Thyroid gland (tissue), 4 donors: ENCODE results near the gene RNF17. TPM values are rescaled to one million over a fixed set of nuclear protein-coding genes. Genes with fewer than 3 reads are reported as not detected.
A peak's percentile ranks its signal among the peaks of the same experiment; 100 is the strongest.
"Not testable (repeated sequence)": the region's sequence is repeated elsewhere in the genome, so short reads cannot be mapped to it uniquely, and the experiment has no call there.

Experiments used
- DNase-seq, 2 donors: peaks; one replicate each; pipeline ENCODE4 v3.0.0-alpha.2; 2019
- H3K27ac ChIP-seq, 3 donors: fragments of 200-600 bp; sonication (generic); 1 replicate in 2 of 3; 2 replicates in 1 of 3; pipeline ENCODE4 v1.5.1; 2016 to 2019; ENCODE audit warnings: mild to moderate bottlenecking in 1 of 3, moderate library complexity in 1 of 3
- H3K27me3 ChIP-seq: fragments of 200-600 bp; sonication (generic); one replicate; pipeline ENCODE4 v1.5.1; 2019
- H3K36me3 ChIP-seq, 2 donors: fragments of 200-600 bp; sonication (generic); one replicate each; pipeline ENCODE4 v1.5.1; 2016 to 2019
- H3K4me1 ChIP-seq, 2 donors: fragments of 200-600 bp; sonication (generic); one replicate each; pipeline ENCODE4 v1.5.1; 2017 to 2019
- H3K4me3 ChIP-seq, 3 donors: fragments of 200-600 bp; sonication (generic); replicated peaks in 1 of 3; 1 replicate in 2 of 3; 2 replicates in 1 of 3; pipeline ENCODE4 v1.5.1; 2016; ENCODE audit warnings: mild to moderate bottlenecking in 1 of 3
- H3K9me3 ChIP-seq: fragments of 200-600 bp; sonication (generic); one replicate; pipeline ENCODE4 v1.5.1; 2017
- POLR2A ChIP-seq, 2 donors: fragments of 450-650 bp; IDR thresholded peaks; one replicate each; pipeline ENCODE4 v1.6.1; 2017; ENCODE audit warnings: antibody characterized with exemption in 2 of 2, mild to moderate bottlenecking in 2 of 2, moderate library complexity in 1 of 2
- WGBS, 2 donors: methylation state at CpG; one replicate each; pipeline ENCODE4 v1.1.5; 2017; 5-methylcytosine and 5-hydroxymethylcytosine counted together
- intact Hi-C: fragments of 100-400 bp; cut with DNase I; formaldehyde crosslinking; loops from one replicate; pipeline ENCODE4 v1.15.1; 2023
- total RNA-seq, 4 donors: library from RNA; depleted of rRNA; stranded (reverse); fragments of >200 nt; gene quantifications; one replicate each; pipeline ENCODE4 v1.2.3, GENCODE V29; 2016
- TF ChIP-seq, protein P1 (sequence below), 6 experiments: fragments of 200-600 bp in 3 of 6; fragments of 450-650 bp in 3 of 6; sonication (generic) in 3 of 6; IDR thresholded peaks; one replicate each; pipeline ENCODE4 v1.5.1; 2016 to 2019; ENCODE audit warnings: antibody characterized with exemption in 6 of 6, mild to moderate bottlenecking in 2 of 6, inconsistent platforms in 1 of 6, moderate library complexity in 1 of 6

Gene RNF17
- total RNA-seq, 4 donors from 2014 or later = 0.11 to 0.83 (median 0.13) TPM; not detected in 1

DNA sequence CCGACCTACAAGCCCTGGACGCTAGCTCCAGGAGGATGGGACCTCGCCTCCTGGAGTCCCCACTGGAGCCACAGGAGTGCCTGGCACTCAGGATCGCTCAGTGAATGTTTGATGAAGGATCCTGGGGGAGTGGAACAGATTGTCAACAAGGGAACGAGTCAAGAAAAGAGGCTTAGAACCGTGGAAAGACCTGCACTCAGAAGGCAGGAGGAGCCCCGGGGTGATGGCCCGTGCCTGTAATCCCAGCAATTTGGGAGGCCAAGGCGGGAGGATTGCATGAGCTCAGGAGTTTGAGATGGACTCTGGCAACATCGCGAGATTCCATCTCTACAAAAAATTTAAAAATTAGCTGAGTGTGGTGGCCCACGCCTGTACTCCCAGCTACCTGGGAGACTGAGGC, 44.8 kb upstream of the RNF17 start:
- no peak overlapping the region for H3K4me3 ChIP-seq
- no peaks in the 10 kb centered on the region for H3K36me3 ChIP-seq
- WGBS, 2 donors = 82 to 87% methylated on average over 12 of the region's 12 CpGs
- no peaks in the 10 kb centered on the region for H3K9me3 ChIP-seq
- no peak overlapping the region for H3K27ac ChIP-seq
- intact Hi-C loops = no loop called here
- DNase-seq = no peak
- no peak for TF ChIP-seq POLR2A (IDR thresholded peaks at IDR 0.05)
- TF ChIP-seq, protein P1, sequence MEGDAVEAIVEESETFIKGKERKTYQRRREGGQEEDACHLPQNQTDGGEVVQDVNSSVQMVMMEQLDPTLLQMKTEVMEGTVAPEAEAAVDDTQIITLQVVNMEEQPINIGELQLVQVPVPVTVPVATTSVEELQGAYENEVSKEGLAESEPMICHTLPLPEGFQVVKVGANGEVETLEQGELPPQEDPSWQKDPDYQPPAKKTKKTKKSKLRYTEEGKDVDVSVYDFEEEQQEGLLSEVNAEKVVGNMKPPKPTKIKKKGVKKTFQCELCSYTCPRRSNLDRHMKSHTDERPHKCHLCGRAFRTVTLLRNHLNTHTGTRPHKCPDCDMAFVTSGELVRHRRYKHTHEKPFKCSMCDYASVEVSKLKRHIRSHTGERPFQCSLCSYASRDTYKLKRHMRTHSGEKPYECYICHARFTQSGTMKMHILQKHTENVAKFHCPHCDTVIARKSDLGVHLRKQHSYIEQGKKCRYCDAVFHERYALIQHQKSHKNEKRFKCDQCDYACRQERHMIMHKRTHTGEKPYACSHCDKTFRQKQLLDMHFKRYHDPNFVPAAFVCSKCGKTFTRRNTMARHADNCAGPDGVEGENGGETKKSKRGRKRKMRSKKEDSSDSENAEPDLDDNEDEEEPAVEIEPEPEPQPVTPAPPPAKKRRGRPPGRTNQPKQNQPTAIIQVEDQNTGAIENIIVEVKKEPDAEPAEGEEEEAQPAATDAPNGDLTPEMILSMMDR (IDR thresholded peaks at IDR 0.05) = no peak
- H3K27me3 ChIP-seq = no peaks in the 10 kb centered on the region
- H3K4me1 ChIP-seq = no peaks in the 10 kb centered on the region

DNA sequence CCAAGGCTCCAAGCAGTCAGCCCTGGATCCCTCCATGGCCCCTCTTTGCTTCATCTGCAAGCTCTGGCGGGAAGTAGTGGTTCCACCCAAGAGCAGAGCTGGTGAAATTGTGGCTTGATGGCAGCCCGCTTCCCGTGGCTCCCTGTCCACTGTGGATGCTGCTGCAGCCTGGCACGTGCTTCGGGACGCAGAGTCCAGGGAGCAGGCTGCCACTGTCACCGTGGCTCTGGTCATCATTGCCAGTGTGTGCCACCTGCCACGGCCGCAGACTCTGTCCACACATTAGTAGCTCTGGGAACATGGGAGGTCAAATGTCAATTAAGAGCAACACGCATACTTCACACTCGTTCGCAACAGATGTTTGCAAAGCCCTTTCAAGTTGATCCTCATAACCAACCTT, 40.8 kb upstream of the RNF17 start:
- Histone ChIP-seq H3K27ac (no peak overlapping the region), H3K27me3 (no peaks in the 10 kb centered on the region), H3K9me3 (no peaks in the 10 kb centered on the region), H3K36me3 (no peaks in the 10 kb centered on the region), H3K4me3 (no peak overlapping the region), H3K4me1 (no peaks in the 10 kb centered on the region)
- no peak for DNase-seq
- TF ChIP-seq, protein P1 (IDR thresholded peaks at IDR 0.05) = no peak
- TF ChIP-seq POLR2A (IDR thresholded peaks at IDR 0.05) = no peak
- intact Hi-C loops = no loop called here
- WGBS, 2 donors = 80% methylated on average over 8 to 10 of the region's 12 CpGs

DNA sequence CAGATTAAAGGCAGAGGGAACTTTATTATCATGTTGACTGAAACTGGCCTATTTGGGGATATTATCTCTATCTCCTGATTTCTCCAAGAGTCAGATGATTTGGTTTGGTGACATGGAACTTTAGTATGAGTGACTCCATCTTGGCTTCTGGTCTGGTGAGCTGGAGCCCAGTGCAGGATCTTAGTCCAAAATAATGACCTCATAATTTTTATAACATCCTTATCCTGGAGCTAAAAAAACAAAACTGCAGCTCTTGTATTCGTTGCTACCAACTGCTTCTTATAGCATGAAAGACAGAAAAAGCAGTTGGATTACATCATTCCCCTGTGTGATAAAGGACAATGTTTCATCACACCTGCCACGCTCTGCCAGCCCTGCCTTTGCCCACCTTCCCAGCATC, 39.3 kb upstream of the RNF17 start:
- Histone ChIP-seq H3K4me3 (no peak overlapping the region), H3K27ac (no peak overlapping the region), H3K27me3 (no peaks in the 10 kb centered on the region), H3K4me1 (no peaks in the 10 kb centered on the region), H3K9me3 (no peaks in the 10 kb centered on the region), H3K36me3 (no peaks in the 10 kb centered on the region)
- no peak for DNase-seq
- intact Hi-C loops = no loop called here
- 48 to 56% methylated on average over 2 of the region's 2 CpGs for WGBS, 2 donors
- TF ChIP-seq, protein P1 (IDR thresholded peaks at IDR 0.05) = no peak
- TF ChIP-seq POLR2A (IDR thresholded peaks at IDR 0.05) = no peak

DNA sequence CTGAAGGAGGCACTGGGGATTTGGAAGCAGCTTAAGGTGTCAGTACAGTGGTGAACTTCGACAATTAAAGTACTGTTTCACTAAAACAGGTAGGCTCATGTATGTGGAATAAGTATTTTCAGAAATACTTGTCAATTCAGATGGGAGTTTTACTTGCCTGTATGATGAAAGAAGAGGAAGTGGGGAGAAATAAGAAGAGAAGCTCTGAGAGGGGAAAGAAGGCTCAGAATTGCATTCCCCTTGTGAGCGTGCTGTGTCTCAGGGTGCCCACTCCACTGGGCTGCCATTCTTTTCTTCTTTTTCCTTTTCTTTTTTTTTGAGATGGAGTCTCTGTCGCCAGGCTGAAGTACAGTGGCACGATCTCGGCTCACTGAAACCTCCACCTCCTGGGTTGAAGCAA, 38.6 kb upstream of the RNF17 start:
- Histone ChIP-seq H3K4me1 (no peaks in the 10 kb centered on the region), H3K36me3 (no peaks in the 10 kb centered on the region), H3K4me3 (no peak overlapping the region), H3K27me3 (no peaks in the 10 kb centered on the region), H3K27ac (no peak overlapping the region), H3K9me3 (no peaks in the 10 kb centered on the region)
- DNase-seq = no peak
- intact Hi-C loops = no loop called here
- 87 to 90% methylated on average over 5 of the region's 5 CpGs for WGBS, 2 donors
- TF ChIP-seq POLR2A (IDR thresholded peaks at IDR 0.05) = no peak
- TF ChIP-seq, protein P1 (IDR thresholded peaks at IDR 0.05) = no peak

DNA sequence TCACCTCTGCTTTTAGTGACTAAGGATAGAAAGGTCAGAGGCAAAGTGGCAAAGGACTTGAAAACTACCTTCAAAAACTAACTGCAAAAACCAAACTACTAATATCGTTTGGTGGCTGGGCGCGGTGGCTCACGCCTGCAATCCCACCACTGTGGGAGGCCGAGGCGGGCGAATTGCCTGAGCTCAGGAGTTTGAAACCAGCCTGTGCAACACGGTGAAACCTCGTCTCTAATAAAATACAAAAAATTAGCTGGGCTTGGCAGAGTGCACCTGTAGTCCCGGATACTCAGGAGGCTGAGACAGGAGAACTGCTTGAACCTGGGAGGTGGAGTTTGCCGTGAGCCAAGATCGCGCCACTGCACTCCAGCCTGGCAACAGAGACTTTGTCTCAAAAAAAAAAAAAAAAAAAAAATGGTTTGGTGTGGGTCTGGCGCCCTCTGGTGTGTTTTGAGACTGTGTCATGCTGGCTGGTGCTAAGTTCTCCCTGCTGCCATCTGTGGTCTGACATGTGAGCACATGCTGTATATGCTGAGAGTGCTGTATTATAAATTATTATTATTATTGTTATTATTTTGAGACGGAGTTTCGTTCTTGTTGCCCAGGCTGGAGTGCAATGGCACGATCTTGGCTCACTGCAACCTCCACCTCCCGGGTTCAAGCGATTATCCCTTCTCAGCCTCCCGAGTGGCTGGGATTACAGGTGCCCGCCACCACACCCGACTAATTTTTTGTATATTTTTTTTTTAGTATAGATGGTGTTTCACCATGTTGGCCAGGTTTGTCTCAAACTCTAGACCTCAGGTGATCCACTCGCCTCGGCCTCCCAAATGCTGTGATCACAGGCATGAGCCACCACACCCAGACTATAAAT, 36.0 kb upstream of the RNF17 start:
- intact Hi-C loops = loop anchor here (2.0 kb wide), 1 partner anchor 33 kb away; no protein-coding TSS in a partner anchor
- peak; percentile 72 to 73 for DNase-seq

DNA sequence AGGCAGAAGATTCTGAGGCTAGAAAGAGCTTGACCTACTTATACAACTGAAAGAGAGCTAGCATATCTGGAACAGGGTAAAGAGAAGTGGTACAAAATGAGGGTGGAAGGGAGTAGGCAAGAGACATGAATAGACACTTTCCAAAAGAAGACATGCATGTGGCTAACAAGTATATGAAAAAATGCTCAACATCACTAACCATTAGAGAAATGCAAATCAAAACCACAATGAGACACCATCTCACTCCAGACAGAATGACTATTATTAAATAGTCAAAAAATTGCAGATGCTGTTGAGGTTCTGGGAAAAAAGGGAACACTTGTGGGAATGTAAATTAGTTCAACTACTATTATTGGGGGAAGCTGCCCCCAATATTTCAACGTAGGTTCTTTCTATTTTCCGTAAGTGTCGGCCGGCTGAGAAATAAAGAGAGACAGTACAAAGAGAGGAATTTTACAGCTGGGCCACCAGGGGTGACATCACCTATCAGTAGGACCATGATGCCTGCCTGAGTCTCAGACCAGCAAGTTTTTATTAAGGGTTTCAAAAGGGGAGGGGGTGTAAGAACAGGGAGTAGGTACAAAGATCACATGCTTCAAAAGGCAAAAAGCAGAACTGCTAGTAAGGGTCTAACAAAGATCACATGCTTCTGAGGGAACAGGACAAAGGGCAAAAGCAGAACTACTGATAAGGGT, 32.9 kb upstream of the RNF17 start:
- WGBS, 2 donors = 96% methylated on average over 4 of the region's 4 CpGs
- DNase-seq, H3K27ac ChIP-seq, H3K4me3 ChIP-seq, H3K27me3 ChIP-seq, intact Hi-C loops, H3K36me3 ChIP-seq, H3K4me1 ChIP-seq, H3K9me3 ChIP-seq: not testable (repeated sequence)

More for the DNA sequence above, 36.0 kb upstream of the RNF17 start:
- WGBS, 2 donors = 61 to 63% methylated on average over 24 of the region's 24 CpGs
- no peaks in the 10 kb centered on the region for H3K27me3 ChIP-seq
- TF ChIP-seq, protein P1 (IDR thresholded peaks at IDR 0.05) = peak; percentile 50 to 99 (median 80)
- no peak for TF ChIP-seq POLR2A (IDR thresholded peaks at IDR 0.05)
- no peaks in the 10 kb centered on the region for H3K36me3 ChIP-seq
- no peaks in the 10 kb centered on the region for H3K9me3 ChIP-seq
- H3K4me3 ChIP-seq = no peak overlapping the region
- H3K4me1 ChIP-seq = no peaks in the 10 kb centered on the region
- no peak overlapping the region for H3K27ac ChIP-seq
